GM18498 (cell line): ENCODE measurements around the gene OSBPL9.
"Not testable (repeated sequence)": the region's sequence is repeated elsewhere in the genome, so short reads cannot be mapped to it uniquely, and the experiment has no call there.

Experiments used
- ATAC-seq: cut with Tn5 transposase; IDR thresholded peaks from one replicate; pipeline ENCODE4 v1.9.1; 2021; ENCODE audit warnings: mild to moderate bottlenecking, moderate library complexity; ENCODE audit not compliant: unreplicated experiment

OSBPL9 gene

GRCh38 chr1:51634618-51635017, 17.7 kb downstream of the OSBPL9 start:
- no peak for ATAC-seq

- no peak for ATAC-seq
These were observed 18.7 kb downstream of the OSBPL9 start for GRCh38 chr1:51635615-51636014.

GRCh38 chr1:51636191-51636590, 19.3 kb downstream of the OSBPL9 start:
- ATAC-seq = no peak

- ATAC-seq = no peak
These were observed 20.1 kb downstream of the OSBPL9 start for GRCh38 chr1:51636764-51637522.

- ATAC-seq = no peak
These were observed 21.5 kb downstream of the OSBPL9 start for GRCh38 chr1:51638350-51638749.

GRCh38 chr1:51639694-51640093, 22.8 kb downstream of the OSBPL9 start:
- ATAC-seq = no peak

- ATAC-seq = no peak
These were observed 24.2 kb downstream of the OSBPL9 start for GRCh38 chr1:51641096-51641495.

GRCh38 chr1:51642739-51643142, 25.8 kb downstream of the OSBPL9 start:
- no peak for ATAC-seq

- no peak for ATAC-seq
These were observed 26.5 kb downstream of the OSBPL9 start for GRCh38 chr1:51643362-51643761.

GRCh38 chr1:51644020-51644419, 27.1 kb downstream of the OSBPL9 start:
- no peak for ATAC-seq

GRCh38 chr1:51644533-51645197, 27.8 kb downstream of the OSBPL9 start:
- no peak for ATAC-seq

- not testable (repeated sequence) for ATAC-seq
These were observed 29.7 kb downstream of the OSBPL9 start for GRCh38 chr1:51646592-51646991.

GRCh38 chr1:51648180-51649109, 31.6 kb downstream of the OSBPL9 start:
- ATAC-seq = no peak

- ATAC-seq = no peak
These were observed 32.8 kb downstream of the OSBPL9 start for GRCh38 chr1:51649593-51650091.

GRCh38 chr1:51650198-51650597, 33.3 kb downstream of the OSBPL9 start:
- no peak for ATAC-seq

GRCh38 chr1:51651552-51651942, 34.7 kb downstream of the OSBPL9 start:
- ATAC-seq = no peak

- no peak for ATAC-seq
These were observed 35.7 kb downstream of the OSBPL9 start for GRCh38 chr1:51652599-51652998.

GRCh38 chr1:51653127-51653526, 36.2 kb downstream of the OSBPL9 start:
- no peak for ATAC-seq

- ATAC-seq = no peak
These were observed 37.1 kb downstream of the OSBPL9 start for GRCh38 chr1:51654000-51654399.

GRCh38 chr1:51656374-51656773, 39.5 kb downstream of the OSBPL9 start:
- ATAC-seq = no peak

GRCh38 chr1:51660580-51660979, 43.7 kb downstream of the OSBPL9 start:
- no peak for ATAC-seq
